NCI-H2081 treated with DMSO at 0.1 percent for 48 hours (cell line): ENCODE data around the gene HOXC6.

Experiments
- DNase-seq: peaks from one replicate; lab custom pipeline; 2025; lab: John Stamatoyannopoulos, UW

The HOXC6 gene

DNA sequence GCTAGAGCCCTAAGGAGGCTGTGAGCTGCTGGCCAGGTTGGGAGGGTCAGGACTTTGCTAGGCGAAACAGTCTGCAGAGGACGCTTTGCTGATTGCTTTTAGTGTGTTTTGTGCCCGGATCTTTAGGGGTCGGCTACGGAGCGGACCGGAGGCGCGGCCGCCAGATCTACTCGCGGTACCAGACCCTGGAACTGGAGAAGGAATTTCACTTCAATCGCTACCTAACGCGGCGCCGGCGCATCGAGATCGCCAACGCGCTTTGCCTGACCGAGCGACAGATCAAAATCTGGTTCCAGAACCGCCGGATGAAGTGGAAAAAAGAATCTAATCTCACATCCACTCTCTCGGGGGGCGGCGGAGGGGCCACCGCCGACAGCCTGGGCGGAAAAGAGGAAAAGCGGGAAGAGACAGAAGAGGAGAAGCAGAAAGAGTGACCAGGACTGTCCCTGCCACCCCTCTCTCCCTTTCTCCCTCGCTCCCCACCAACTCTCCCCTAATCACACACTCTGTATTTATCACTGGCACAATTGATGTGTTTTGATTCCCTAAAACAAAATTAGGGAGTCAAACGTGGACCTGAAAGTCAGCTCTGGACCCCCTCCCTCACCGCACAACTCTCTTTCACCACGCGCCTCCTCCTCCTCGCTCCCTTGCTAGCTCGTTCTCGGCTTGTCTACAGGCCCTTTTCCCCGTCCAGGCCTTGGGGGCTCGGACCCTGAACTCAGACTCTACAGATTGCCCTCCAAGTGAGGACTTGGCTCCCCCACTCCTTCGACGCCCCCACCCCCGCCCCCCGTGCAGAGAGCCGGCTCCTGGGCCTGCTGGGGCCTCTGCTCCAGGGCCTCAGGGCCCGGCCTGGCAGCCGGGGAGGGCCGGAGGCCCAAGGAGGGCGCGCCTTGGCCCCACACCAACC lies 1.5 kb downstream of the HOXC6 start:
- DNase-seq, result no peak

- DNase-seq, result no peak
These were observed 2.2 kb downstream of the HOXC6 start for GRCh38 chr12:54030442-54030801.

GRCh38 chr12:54030889-54031471 lies 2.7 kb downstream of the HOXC6 start:
- DNase-seq, result no peak

DNA sequence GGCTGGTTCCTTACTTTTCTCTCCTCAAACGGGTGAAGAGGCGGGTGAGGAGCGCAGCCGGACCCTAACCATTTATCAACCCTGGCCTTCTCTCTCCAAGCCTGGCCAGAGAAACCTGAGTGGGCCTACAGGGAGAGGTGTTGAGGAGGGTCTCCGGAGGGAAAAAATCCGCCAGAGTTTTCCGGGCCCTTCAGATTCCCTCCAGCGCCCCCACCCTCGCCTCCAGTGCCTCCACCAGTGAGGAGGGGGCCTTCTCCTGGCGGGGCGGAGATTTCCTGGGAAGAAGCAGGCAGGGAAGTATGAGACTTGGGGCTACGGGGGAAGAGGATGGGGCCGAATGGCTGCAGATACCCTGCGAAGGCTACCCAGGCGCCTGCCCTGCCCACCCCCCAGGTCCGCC lies 3.2 kb downstream of the HOXC6 start:
- DNase-seq, result no peak

DNA sequence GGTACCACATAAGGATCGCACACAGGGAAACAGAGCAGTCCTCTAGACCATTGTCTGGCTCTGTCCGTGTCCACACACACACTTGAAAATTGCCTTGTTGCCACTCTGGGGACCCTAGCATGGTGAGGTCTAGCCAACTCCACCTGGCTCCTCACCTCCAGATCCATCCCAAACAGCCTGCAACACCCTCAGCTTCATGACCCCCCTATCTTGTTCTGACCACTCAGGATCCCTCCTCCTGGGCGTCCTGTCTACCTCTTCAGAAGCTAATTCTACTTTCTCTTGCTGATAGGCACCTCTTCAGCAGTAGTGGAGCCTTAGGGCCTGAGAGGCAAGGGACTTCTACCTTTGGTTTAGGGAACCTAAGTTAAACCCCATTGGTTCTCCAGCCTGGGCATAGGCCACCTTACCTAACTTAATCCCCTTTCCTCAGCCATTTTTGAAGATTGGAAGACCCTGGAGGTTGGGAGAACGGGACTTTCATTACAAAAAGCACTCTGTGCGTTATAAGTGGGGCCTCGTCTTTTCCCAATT lies 3.9 kb downstream of the HOXC6 start:
- DNase-seq, result no peak

GRCh38 chr12:54032627-54033100 lies 4.4 kb downstream of the HOXC6 start, which contains the start of gene HOXC5:
HOXC5 (plus strand) TSS chr12:54033050; CDS start chr12:54033123, 73 bp downstream.
- DNase-seq, result no peak

GRCh38 chr12:54033106-54033979 lies 5.1 kb downstream of the HOXC6 start:
- no peak for DNase-seq

GRCh38 chr12:54033980-54034784 lies 5.9 kb downstream of the HOXC6 start:
- DNase-seq, result no peak

DNA sequence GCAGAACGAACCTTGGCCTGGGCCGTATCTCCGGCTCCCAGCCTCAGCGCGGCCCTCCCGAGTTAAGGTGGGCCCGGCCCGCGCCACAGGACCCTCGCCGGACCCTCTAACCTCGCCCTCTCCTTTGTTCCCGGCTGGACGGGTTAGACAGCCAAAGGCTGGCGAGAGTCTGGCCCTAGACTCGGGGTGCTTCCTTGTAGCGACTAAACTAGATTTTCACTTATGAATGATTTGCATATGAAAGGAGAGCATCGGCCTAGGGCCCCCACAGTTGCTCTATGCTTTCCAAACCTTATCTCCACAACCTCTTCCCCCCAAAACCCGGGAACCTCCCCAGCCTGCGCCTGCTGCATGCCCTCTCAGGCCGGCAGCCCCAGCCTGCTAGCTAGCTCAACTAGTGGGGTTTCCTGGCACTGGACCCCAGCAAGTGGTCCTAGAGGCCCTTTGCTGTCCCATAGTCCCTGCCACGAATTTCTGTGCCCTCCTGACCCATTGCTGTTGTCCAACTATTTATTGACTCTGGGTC lies 6.6 kb downstream of the HOXC6 start:
- DNase-seq, result no peak

GRCh38 chr12:54035568-54036264 lies 7.5 kb downstream of the HOXC6 start:
- DNase-seq, result no peak

- DNase-seq, result no peak
These were observed 8.6 kb downstream of the HOXC6 start for GRCh38 chr12:54036620-54037359.

DNA sequence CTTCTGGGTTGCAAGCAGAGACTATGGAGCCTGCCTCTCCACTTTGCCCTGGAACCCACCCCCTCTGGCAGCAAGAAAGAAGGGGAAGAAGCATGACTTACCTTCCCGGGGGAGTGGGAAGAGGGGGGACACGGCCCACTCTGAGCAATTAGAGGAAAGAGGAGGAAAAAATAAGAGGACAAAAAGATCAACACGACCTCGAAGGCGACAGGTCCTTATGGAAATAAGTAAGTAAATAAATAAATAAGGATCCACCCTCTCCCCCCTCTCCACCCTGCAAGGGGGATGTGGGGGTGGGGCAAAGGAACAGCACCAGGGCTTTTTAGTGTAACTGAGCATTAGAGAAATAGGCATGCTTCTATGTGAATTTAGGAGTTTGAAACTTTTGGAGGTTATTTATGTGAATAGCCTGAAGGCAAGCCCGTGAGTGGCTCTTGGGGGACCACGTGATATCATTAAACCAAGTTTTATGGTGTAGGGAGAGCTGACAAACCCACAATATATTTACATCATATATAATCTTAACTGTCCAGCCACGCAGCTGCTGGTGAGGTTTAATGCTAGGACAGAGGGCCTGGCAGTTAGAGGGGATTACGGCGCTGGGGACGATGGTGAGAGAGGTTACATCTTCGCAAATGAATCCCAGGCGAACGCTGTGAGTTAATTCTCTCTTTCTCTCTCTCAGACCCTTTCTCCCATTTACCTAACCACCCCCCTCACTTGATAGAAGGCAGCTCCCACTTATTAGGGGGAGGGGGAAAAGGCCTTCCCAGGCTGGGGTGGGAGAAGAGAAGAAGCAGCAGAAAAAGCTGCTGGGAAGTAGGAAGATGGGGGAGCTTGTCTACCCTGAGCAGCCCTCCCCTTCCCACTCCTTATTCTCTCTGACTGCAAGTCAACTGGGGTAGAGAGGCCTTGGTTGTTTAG lies 9.4 kb downstream of the HOXC6 start:
- DNase-seq, result no peak

- DNase-seq, result no peak
These were observed 10.1 kb downstream of the HOXC6 start for GRCh38 chr12:54038284-54038870.

DNA sequence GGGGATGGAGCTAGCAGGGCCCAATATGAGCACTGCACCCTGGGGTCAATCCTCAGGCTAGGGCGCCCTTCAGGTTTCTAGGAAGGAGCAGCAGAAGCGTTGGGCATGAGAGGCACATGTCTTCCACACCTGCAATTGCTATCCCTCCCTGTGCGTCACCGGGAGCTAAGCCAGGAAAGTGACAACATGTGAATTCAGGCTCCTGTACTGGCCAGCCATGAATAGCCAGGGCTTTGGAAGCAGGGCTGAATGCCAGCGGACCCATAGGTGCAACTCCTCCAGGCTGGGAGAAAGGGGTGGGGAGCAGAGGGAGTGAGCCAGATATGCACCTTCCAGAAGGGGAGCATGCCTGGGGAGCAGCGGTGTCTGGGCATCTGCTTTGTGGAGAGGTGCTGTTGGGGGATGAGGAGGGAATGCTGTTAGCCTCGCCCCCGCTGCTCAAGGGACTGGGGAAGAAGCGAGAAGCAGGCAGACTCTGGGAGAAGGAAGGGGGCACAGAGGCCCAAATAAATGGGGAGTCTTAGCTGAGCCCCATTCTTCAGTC lies 10.7 kb downstream of the HOXC6 start:
- DNase-seq, result no peak

DNA sequence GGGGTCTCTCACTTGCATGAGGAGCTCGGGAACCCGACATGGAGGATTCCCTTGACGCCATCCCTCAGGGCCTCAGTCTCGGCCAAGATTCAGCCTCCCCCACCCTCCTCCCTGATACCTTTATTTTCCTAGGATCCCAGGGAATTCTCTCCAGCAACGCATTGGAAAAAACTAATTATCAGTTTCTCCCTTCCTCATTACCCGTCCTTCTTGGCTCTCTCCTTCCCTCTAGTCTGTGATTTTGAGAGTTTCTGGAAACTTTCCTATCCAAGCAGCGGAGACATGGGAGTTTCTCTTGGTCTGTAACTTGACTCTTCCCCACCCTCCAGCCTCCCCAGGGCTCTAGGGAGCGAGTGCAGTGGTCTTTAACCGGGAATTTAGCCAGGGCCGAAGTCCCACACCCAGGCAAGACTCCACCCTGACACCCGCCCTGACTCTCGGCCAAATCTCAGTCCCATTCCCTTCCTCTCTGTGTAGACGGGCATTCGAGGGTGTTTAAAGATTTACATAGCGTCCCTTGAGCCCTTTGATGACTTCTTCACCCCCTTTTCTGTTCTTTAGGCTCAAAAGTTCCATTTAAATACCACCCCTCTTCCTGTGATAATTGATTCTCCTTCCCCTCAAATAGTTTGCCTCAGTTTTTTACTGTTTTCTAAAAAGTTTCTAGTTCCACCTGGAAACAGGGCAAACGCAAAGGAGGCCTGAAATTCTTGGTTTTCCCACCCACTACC lies 11.3 kb downstream of the HOXC6 start:
- no peak for DNase-seq

GRCh38 chr12:54040148-54040494 lies 11.9 kb downstream of the HOXC6 start:
- DNase-seq, result no peak

DNA sequence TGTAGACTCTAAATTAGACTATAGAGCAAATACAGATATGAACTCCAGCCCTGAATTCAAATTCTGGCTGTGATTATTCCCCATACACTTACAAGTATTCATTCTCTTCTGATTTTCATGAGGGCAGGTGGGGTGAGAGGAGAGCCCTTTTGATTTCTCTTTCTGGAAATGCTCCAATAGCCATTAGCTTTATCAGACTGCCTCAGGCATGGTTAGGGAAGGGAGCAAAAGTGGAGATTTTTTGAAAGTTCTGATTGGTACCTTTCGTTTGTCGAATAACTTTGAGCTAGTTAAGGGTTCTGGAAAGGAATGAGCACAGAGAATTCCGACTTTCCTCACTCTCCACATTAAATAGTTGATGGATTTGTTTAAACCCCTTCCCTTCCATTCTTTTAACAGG lies 12.4 kb downstream of the HOXC6 start:
- no peak for DNase-seq
